ENCODE data around the gene SLC25A21.
"Not testable (repeated sequence)": the region's sequence is repeated elsewhere in the genome, so short reads cannot be mapped to it uniquely, and the experiment has no call there.

Gene SLC25A21

GRCh38 chr14:36820111-36820709 lies 352.2 kb downstream of the SLC25A21 start:
- DNase-seq (ENCODE audit: low read depth, low spot score), result no peak
- H3K4me3 ChIP-seq (ENCODE audit: low read depth, low read length), result no peak overlapping the region
- ChIA-PET POLR2A (no interaction called here), CTCF (no interaction called here)
- TF ChIP-seq CTCF (IDR thresholded peaks at IDR 0.05; ENCODE audit: insufficient read depth, low read length, missing control alignments), result no peak

- no peak for TF ChIP-seq CTCF (IDR thresholded peaks at IDR 0.05; ENCODE audit: insufficient read depth, low read length, missing control alignments)
- ChIA-PET CTCF (no interaction called here), POLR2A (no interaction called here)
- H3K4me3 ChIP-seq (ENCODE audit: low read depth, low read length), result no peak overlapping the region
- no peak for DNase-seq (ENCODE audit: low read depth, low spot score)
Measured at GRCh38 chr14:36818794-36819384, 353.5 kb downstream of the SLC25A21 start.

- ChIA-PET POLR2A (no interaction called here), CTCF (no interaction called here)
- DNase-seq (ENCODE audit: low read depth, low spot score), result no peak
- no peak overlapping the region for H3K4me3 ChIP-seq (ENCODE audit: low read depth, low read length)
- TF ChIP-seq CTCF (IDR thresholded peaks at IDR 0.05; ENCODE audit: insufficient read depth, low read length, missing control alignments), result no peak
Measured at GRCh38 chr14:36818246-36818645, 354.2 kb downstream of the SLC25A21 start.

- TF ChIP-seq CTCF (IDR thresholded peaks at IDR 0.05; ENCODE audit: insufficient read depth, low read length, missing control alignments), result no peak
- H3K4me3 ChIP-seq (ENCODE audit: low read depth, low read length), result no peak overlapping the region
- ChIA-PET POLR2A (no interaction called here), CTCF (no interaction called here)
- no peak for DNase-seq (ENCODE audit: low read depth, low spot score)
Measured at GRCh38 chr14:36817071-36817930, 355.1 kb downstream of the SLC25A21 start.

- DNase-seq (ENCODE audit: low read depth, low spot score), result no peak
- no peak overlapping the region for H3K4me3 ChIP-seq (ENCODE audit: low read depth, low read length)
- POLR2A ChIA-PET, result no interaction called here
- CTCF ChIA-PET, result interaction anchor here (0.7 kb wide), 1 partner anchor 421 kb away, joined by 3 read pairs; no protein-coding TSS in a partner anchor
- TF ChIP-seq CTCF (IDR thresholded peaks at IDR 0.05; ENCODE audit: insufficient read depth, low read length, missing control alignments), result no peak
Measured at GRCh38 chr14:36816481-36816880, 355.9 kb downstream of the SLC25A21 start.

GRCh38 chr14:36814783-36815182 lies 357.6 kb downstream of the SLC25A21 start:
- CTCF ChIA-PET, result not testable (repeated sequence)

More at GRCh38 chr14:36814783-36815182, 357.6 kb downstream of the SLC25A21 start:
- H3K4me3 ChIP-seq (ENCODE audit: low read depth, low read length); DNase-seq (ENCODE audit: low read depth, low spot score); POLR2A ChIA-PET: not testable (repeated sequence)
